Fibroblast of lung (primary cell): Measurements from ENCODE around the gene APOA4. TPM values are rescaled to one million over a fixed set of nuclear protein-coding genes. Genes with fewer than 3 reads are reported as not detected.

Source experiments
- DNase-seq, 2 donors: peaks; one replicate each; pipeline versions ENCODE4 v3.0.0 to v3.0.0-alpha.2; 2010; ENCODE audit warnings: low read depth in 2 of 2
- H2AFZ ChIP-seq: 2 replicates; pipeline ENCODE4 v1.5.1; 2012; ENCODE audit warnings: low read length, control low read depth, inconsistent platforms
- H3K27ac ChIP-seq: 2 replicates; pipeline ENCODE4 v1.5.1; 2011; ENCODE audit warnings: low read length, control low read depth; ENCODE audit not compliant: insufficient read depth
- H3K27me3 ChIP-seq: 2 replicates; pipeline ENCODE4 v1.5.1; 2011; ENCODE audit warnings: mild to moderate bottlenecking, low read length; ENCODE audit not compliant: control insufficient read depth, insufficient read depth
- H3K36me3 ChIP-seq: 2 replicates; pipeline ENCODE4 v1.5.1; 2011; ENCODE audit warnings: low read length; ENCODE audit not compliant: control insufficient read depth, insufficient read depth
- H3K4me1 ChIP-seq: 2 replicates; pipeline ENCODE4 v1.5.1; 2011; ENCODE audit warnings: low read length; ENCODE audit not compliant: control insufficient read depth, insufficient read depth; ENCODE audit errors: extremely low read depth
- H3K4me2 ChIP-seq: 2 replicates; pipeline ENCODE4 v1.5.1; 2011; ENCODE audit warnings: low read length, control low read depth; ENCODE audit not compliant: insufficient read depth; ENCODE audit errors: extremely low read depth
- H3K4me3 ChIP-seq, 4 experiments: fragments of 200-600 bp in 1 of 4; sonication (generic) in 1 of 4; replicated peaks in 1 of 4; 2 replicates each; pipeline ENCODE4 v1.5.1; 2011 to 2016; ENCODE audit warnings: low read length in 4 of 4, low read depth in 3 of 4, mild to moderate bottlenecking in 3 of 4, control low read depth in 2 of 4, inconsistent platforms in 1 of 4, mixed read lengths in 1 of 4; ENCODE audit not compliant: insufficient read depth in 1 of 4; ENCODE audit errors: control extremely low read depth in 1 of 4
- H3K79me2 ChIP-seq: 2 replicates; pipeline ENCODE4 v1.5.1; 2012; ENCODE audit warnings: mild to moderate bottlenecking, low read length, inconsistent platforms; ENCODE audit not compliant: control insufficient read depth, insufficient read depth
- H3K9ac ChIP-seq: 2 replicates; pipeline ENCODE4 v1.5.1; 2011; ENCODE audit warnings: mild to moderate bottlenecking, low read length, control low read depth; ENCODE audit not compliant: insufficient read depth
- H3K9me3 ChIP-seq: 2 replicates; pipeline ENCODE4 v1.5.1; 2012; ENCODE audit warnings: low read depth, low read length; ENCODE audit not compliant: control insufficient read depth, insufficient read depth
- H4K20me1 ChIP-seq: 2 replicates; pipeline ENCODE4 v1.5.1; 2011; ENCODE audit warnings: low read length; ENCODE audit not compliant: control insufficient read depth, insufficient read depth; ENCODE audit errors: extremely low read depth
- CTCF ChIP-seq, 2 donors: IDR thresholded peaks in 1 of 2; conservative IDR thresholded peaks in 1 of 2; 1 replicate in 1 of 2; 2 replicates in 1 of 2; pipeline ENCODE4 v1.5.1; 2011 to 2012; ENCODE audit warnings: low read length in 2 of 2, control low read depth in 1 of 2, inconsistent platforms in 1 of 2, low read depth in 1 of 2, mild to moderate bottlenecking in 1 of 2
- EZH2 ChIP-seq: IDR thresholded peaks from 2 replicates; pipeline ENCODE4 v1.5.1; 2012; ENCODE audit warnings: low read length, control low read depth, mild to moderate bottlenecking; ENCODE audit errors: missing control alignments
- polyA plus RNA-seq, 2 donors: library from polyadenylated mRNA; depleted of rRNA in 1 of 2; stranded (reverse) in 1 of 2; unstranded in 1 of 2; fragments of >200 nt; gene quantifications; 2 replicates each; pipeline ENCODE4 v1.2.1, GENCODE V29; 2011 to 2012; ENCODE audit warnings: missing spikeins in 1 of 2
- total RNA-seq: library from RNA; depleted of rRNA; stranded (reverse); fragments of >200 nt; gene quantifications from 2 replicates; pipeline ENCODE4 v1.2.1, GENCODE V29; 2014

APOA4 gene
- total and polyA plus RNA-seq, 2 donors (not counting 1 experiment from before 2014, with no cell fraction given): not detected

- no peak overlapping the region for H3K4me2 ChIP-seq
- H2AFZ ChIP-seq: no peak overlapping the region
- H4K20me1 ChIP-seq: no peaks in the 10 kb centered on the region
- H3K36me3 ChIP-seq: no peaks in the 10 kb centered on the region
- no peak for DNase-seq
- H3K27ac ChIP-seq: no peak overlapping the region
- no peaks in the 10 kb centered on the region for H3K9me3 ChIP-seq
- peaks cover 5% of the 10 kb centered on the region for H3K27me3 ChIP-seq
- no peak overlapping the region for H3K9ac ChIP-seq
- no peak overlapping the region for H3K4me3 ChIP-seq
- no peaks in the 10 kb centered on the region for H3K4me1 ChIP-seq
- H3K79me2 ChIP-seq: no peaks in the 10 kb centered on the region
- TF ChIP-seq CTCF (conservative IDR thresholded peaks at IDR 0.05 in 1 of 2, IDR thresholded peaks at IDR 0.05 in 1 of 2; ENCODE audit: low read depth in 1 of 2, low read length in 2 of 2) (no peak), EZH2 (no peak)
These were observed 1.8 kb downstream of the APOA4 start for GRCh38 chr11:116821050-116821918.

GRCh38 chr11:116819049-116819448 is 4.1 kb downstream of the APOA4 start:
- no peak overlapping the region for H3K27ac ChIP-seq
- H3K36me3 ChIP-seq: no peaks in the 10 kb centered on the region
- H3K79me2 ChIP-seq: no peaks in the 10 kb centered on the region
- H3K4me1 ChIP-seq: no peaks in the 10 kb centered on the region
- no peak for TF ChIP-seq CTCF (conservative IDR thresholded peaks at IDR 0.05 in 1 of 2, IDR thresholded peaks at IDR 0.05 in 1 of 2; ENCODE audit: low read depth in 1 of 2, low read length in 2 of 2)
- H3K27me3 ChIP-seq: peaks cover 5% of the 10 kb centered on the region
- no peak overlapping the region for H3K4me3 ChIP-seq
- H3K9ac ChIP-seq: no peak overlapping the region
- no peak overlapping the region for H3K4me2 ChIP-seq
- H4K20me1 ChIP-seq: no peaks in the 10 kb centered on the region
- DNase-seq: no peak
- no peak overlapping the region for H2AFZ ChIP-seq
- H3K9me3 ChIP-seq: no peaks in the 10 kb centered on the region

DNA sequence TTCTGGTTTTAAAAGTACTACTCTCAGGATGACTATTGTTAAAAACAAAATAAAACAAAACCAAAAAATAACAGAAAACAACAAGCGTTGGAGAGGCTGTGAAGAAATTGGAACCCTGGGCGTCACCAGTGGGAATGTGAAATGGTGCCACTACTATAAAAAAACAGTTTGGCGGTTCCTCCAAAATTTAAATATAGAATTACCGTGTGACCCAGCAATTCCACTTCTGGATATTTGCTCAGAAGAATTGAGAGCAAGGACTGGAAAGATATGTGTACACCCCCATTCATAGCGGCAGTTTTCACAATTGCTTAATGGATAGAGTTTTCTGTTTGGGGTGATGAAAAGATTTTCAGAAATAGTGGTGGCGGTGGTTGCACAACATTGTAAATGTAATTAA is 8.6 kb downstream of the APOA4 start:
- Histone ChIP-seq H3K4me3 (no peak overlapping the region), H4K20me1 (no peaks in the 10 kb centered on the region), H3K27me3 (peaks cover 4% of the 10 kb centered on the region), H3K4me2 (no peak overlapping the region), H3K9me3 (no peaks in the 10 kb centered on the region), H3K9ac (no peak overlapping the region), H3K36me3 (no peaks in the 10 kb centered on the region), H2AFZ (no peak overlapping the region), H3K27ac (no peak overlapping the region), H3K4me1 (no peaks in the 10 kb centered on the region), H3K79me2 (no peaks in the 10 kb centered on the region)
- no peak for TF ChIP-seq EZH2
- no peak for TF ChIP-seq CTCF (conservative IDR thresholded peaks at IDR 0.05 in 1 of 2, IDR thresholded peaks at IDR 0.05 in 1 of 2; ENCODE audit: low read depth in 1 of 2, low read length in 2 of 2)
- DNase-seq: no peak
